GM18517 (cell line): ENCODE measurements around the gene ANKRD44.

Experiments used
- ATAC-seq: cut with Tn5 transposase; IDR thresholded peaks from one replicate; pipeline ENCODE4 v1.9.1; 2021; ENCODE audit warnings: mild to moderate bottlenecking, moderate library complexity; ENCODE audit not compliant: unreplicated experiment

ANKRD44 gene

GRCh38 chr2:197210430-197210829, 100.2 kb downstream of the ANKRD44 start:
- no peak for ATAC-seq

- peak; percentile 43 for ATAC-seq
Measured at GRCh38 chr2:197209742-197210408, 100.7 kb downstream of the ANKRD44 start.

- ATAC-seq, result no peak
Measured at GRCh38 chr2:197209246-197209645, 101.3 kb downstream of the ANKRD44 start.

GRCh38 chr2:197208841-197209240, 101.7 kb downstream of the ANKRD44 start:
- no peak for ATAC-seq

GRCh38 chr2:197208024-197208423, 102.6 kb downstream of the ANKRD44 start:
- ATAC-seq, result no peak

GRCh38 chr2:197207598-197207997, 103.0 kb downstream of the ANKRD44 start:
- no peak for ATAC-seq

- ATAC-seq, result no peak
Measured at GRCh38 chr2:197207106-197207505, 103.5 kb downstream of the ANKRD44 start.

GRCh38 chr2:197205585-197206215, 104.9 kb downstream of the ANKRD44 start:
- ATAC-seq, result peak; percentile 69

- ATAC-seq, result no peak
Measured at GRCh38 chr2:197204519-197205250, 105.9 kb downstream of the ANKRD44 start.

- no peak for ATAC-seq
Measured at GRCh38 chr2:197201874-197202273, 108.7 kb downstream of the ANKRD44 start.

GRCh38 chr2:197200762-197201058, 109.9 kb downstream of the ANKRD44 start:
- ATAC-seq, result no peak

GRCh38 chr2:197200051-197200761, 110.4 kb downstream of the ANKRD44 start:
- no peak for ATAC-seq

- peak; percentile 98 for ATAC-seq
Measured at GRCh38 chr2:197198890-197199289, 111.7 kb downstream of the ANKRD44 start.

- no peak for ATAC-seq
Measured at GRCh38 chr2:197197895-197198311, 112.7 kb downstream of the ANKRD44 start.

GRCh38 chr2:197196541-197197180, 113.9 kb downstream of the ANKRD44 start:
- ATAC-seq, result no peak

- ATAC-seq, result no peak
Measured at GRCh38 chr2:197195518-197195917, 115.1 kb downstream of the ANKRD44 start.

GRCh38 chr2:197191940-197192322, 118.6 kb downstream of the ANKRD44 start:
- peak; percentile 69 for ATAC-seq

- ATAC-seq, result peak; percentile 53
Measured at GRCh38 chr2:197191177-197191939, 119.2 kb downstream of the ANKRD44 start.

GRCh38 chr2:197190100-197190432, 120.5 kb downstream of the ANKRD44 start:
- ATAC-seq, result no peak

GRCh38 chr2:197189426-197190099, 121.0 kb downstream of the ANKRD44 start:
- ATAC-seq, result no peak
